HepG2 (cell line): ENCODE results near the gene IQCE. TPM values are rescaled to one million over a fixed set of nuclear protein-coding genes. Genes with fewer than 3 reads are reported as not detected.

Experiments used
- AKAP8 ChIP-seq: sonication (generic); formaldehyde crosslinking; IDR thresholded peaks from 2 replicates; pipeline ENCODE4 v1.5.1; 2020; ENCODE audit warnings: mild to moderate bottlenecking, missing genetic modification reagents
- FOSL1 ChIP-seq: sonication (generic); formaldehyde crosslinking; IDR thresholded peaks from 2 replicates; pipeline ENCODE4 v1.9.0; 2021; ENCODE audit warnings: missing genetic modification reagents, borderline replicate concordance
- FOXM1 ChIP-seq: sonication (generic); formaldehyde crosslinking; IDR thresholded peaks from 2 replicates; pipeline ENCODE4 v1.5.0; 2020; ENCODE audit warnings: missing genetic modification reagents
- PITX1 ChIP-seq: sonication (generic); formaldehyde crosslinking; IDR thresholded peaks from 2 replicates; pipeline ENCODE4 v1.5.1; 2020; ENCODE audit warnings: mild to moderate bottlenecking, missing genetic modification reagents
- POLR2AphosphoS5 ChIP-seq: IDR thresholded peaks from 2 replicates; pipeline ENCODE4 v1.6.1; 2012; ENCODE audit warnings: low read depth, low read length
- RARG ChIP-seq: sonication (generic); formaldehyde crosslinking; IDR thresholded peaks from 2 replicates; pipeline ENCODE4 v1.4.0; 2020; ENCODE audit warnings: low read depth, mild to moderate bottlenecking, missing genetic modification reagents
- SUZ12 ChIP-seq: fragments of 150-350 bp; IDR thresholded peaks from 2 replicates; pipeline ENCODE4 v1.6.1; 2014; ENCODE audit warnings: low read depth, low read length
- YY1 ChIP-seq: IDR thresholded peaks from 2 replicates; pipeline ENCODE4 v1.6.1; 2011; ENCODE audit warnings: low read length, low read depth, moderate library complexity, mild to moderate bottlenecking; ENCODE audit not compliant: insufficient read depth, insufficient replicate concordance
- ZBTB2 ChIP-seq: sonication (generic); formaldehyde crosslinking; IDR thresholded peaks from 2 replicates; pipeline ENCODE4 v1.8.0; 2022; ENCODE audit warnings: low read depth, missing genetic modification reagents
- ZBTB26 ChIP-seq: IDR thresholded peaks from 2 replicates; pipeline ENCODE4 v1.6.1; 2016; ENCODE audit warnings: missing compliant biosample characterization, missing genetic modification reagents, borderline replicate concordance
- ZBTB37 ChIP-seq: sonication (generic); formaldehyde crosslinking; IDR thresholded peaks from 2 replicates; pipeline ENCODE4 v1.4.0; 2020; ENCODE audit warnings: mild to moderate bottlenecking, missing genetic modification reagents
- ZBTB7B ChIP-seq: sonication (generic); formaldehyde crosslinking; IDR thresholded peaks from 2 replicates; pipeline ENCODE4 v1.4.0; 2020; ENCODE audit warnings: missing genetic modification reagents
- ZMAT3 ChIP-seq: sonication (generic); formaldehyde crosslinking; conservative IDR thresholded peaks from 2 replicates; pipeline ENCODE4 v1.7.0; 2021; ENCODE audit warnings: missing genetic modification reagents
- ZNF275 ChIP-seq: sonication (generic); formaldehyde crosslinking; IDR thresholded peaks from 2 replicates; pipeline ENCODE4 v1.8.0; 2022; ENCODE audit warnings: missing genetic modification reagents, mild to moderate bottlenecking, inconsistent platforms, borderline replicate concordance
- ZNF281 ChIP-seq: sonication (generic); formaldehyde crosslinking; IDR thresholded peaks from 2 replicates; pipeline ENCODE4 v1.4.0; 2020; ENCODE audit warnings: missing genetic modification reagents, borderline replicate concordance
- ZNF296 ChIP-seq: sonication (generic); formaldehyde crosslinking; conservative IDR thresholded peaks from 2 replicates; pipeline ENCODE4 v1.5.0; 2020; ENCODE audit warnings: mild to moderate bottlenecking, missing genetic modification reagents
- ZNF670 ChIP-seq: sonication (generic); formaldehyde crosslinking; IDR thresholded peaks from 2 replicates; pipeline ENCODE4 v1.8.0; 2022; ENCODE audit warnings: mild to moderate bottlenecking, missing genetic modification reagents, borderline replicate concordance
- ZNF841 ChIP-seq: sonication (generic); formaldehyde crosslinking; IDR thresholded peaks from 2 replicates; pipeline ENCODE4 v1.8.1; 2023; ENCODE audit warnings: missing genetic modification reagents, borderline replicate concordance
- ZSCAN5A ChIP-seq: sonication (generic); formaldehyde crosslinking; IDR thresholded peaks from 2 replicates; pipeline ENCODE4 v1.8.0; 2022; ENCODE audit warnings: mild to moderate bottlenecking, missing genetic modification reagents, borderline replicate concordance
- polyA plus RNA-seq, 8 experiments: library from polyadenylated mRNA; depleted of rRNA in 3 of 8; stranded (reverse) in 7 of 8; unstranded in 1 of 8; fragments of >200 nt; fragmentation: Illumina TruSeq in 4 of 8; extraction: Trizol in 4 of 8; gene quantifications; 2 replicates each; pipeline versions ENCODE4 v1.2.1 to v1.2.3, GENCODE V29; 2011 to 2016; ENCODE audit warnings: low read depth in 4 of 8, missing spikeins in 1 of 8, mixed read lengths in 1 of 8; ENCODE audit not compliant: insufficient read depth in 1 of 8
- total RNA-seq, 5 experiments: library from RNA; depleted of rRNA; stranded (reverse); fragments of >200 nt; fragmentation: Illumina TruSeq; extraction: Trizol; gene quantifications; 2 replicates each; pipeline ENCODE4 v1.2.3, GENCODE V29; 2016; ENCODE audit warnings: low read depth in 1 of 5

The IQCE gene
- total and polyA plus RNA-seq, 2 of the 13 experiments (the other 11 are each of a cell fraction or from before 2014, with no cell fraction given), result 1.5 to 2.5 TPM

GRCh38 chr7:2628130-2628482 lies 69.3 kb downstream of the IQCE start (continued):
- TF ChIP-seq ZSCAN5A (CRISPR knock-in tag), result no peak
- peak; percentile 98 for TF ChIP-seq ZBTB26 (CRISPR knock-in tag)
- TF ChIP-seq SUZ12, result no peak
- TF ChIP-seq ZNF841, result no peak
- TF ChIP-seq ZNF670, result no peak
- peak; percentile 19; the same call in 1 of the 2 replicates for TF ChIP-seq ZNF281 (CRISPR knock-in tag)
- TF ChIP-seq ZNF296 (CRISPR knock-in tag), result no peak
- TF ChIP-seq ZBTB7B (CRISPR knock-in tag), result no peak
- no peak for TF ChIP-seq RARG
- peak; percentile 25; the same call in 1 of the 2 replicates for TF ChIP-seq ZBTB37 (CRISPR knock-in tag)
- TF ChIP-seq ZBTB2, result no peak
- no peak for TF ChIP-seq POLR2AphosphoS5
- TF ChIP-seq AKAP8 (CRISPR knock-in tag), result no peak
- no peak for TF ChIP-seq ZMAT3 (CRISPR knock-in tag)
- TF ChIP-seq ZNF275 (CRISPR knock-in tag), result no peak
- no peak for TF ChIP-seq YY1
- no peak for TF ChIP-seq FOSL1 (CRISPR knock-in tag)
- TF ChIP-seq PITX1 (CRISPR knock-in tag), result no peak
- TF ChIP-seq FOXM1 (CRISPR knock-in tag), result no peak
